ENCODE data around the gene GPR149. TPM values are rescaled to one million over a fixed set of nuclear protein-coding genes. Genes with fewer than 3 reads are reported as not detected.
A peak's percentile ranks its signal among the peaks of the same experiment; 100 is the strongest.

GPR149 gene
- polyA plus RNA-seq, 1 donor from 2014 or later: 10.7 TPM

DNA sequence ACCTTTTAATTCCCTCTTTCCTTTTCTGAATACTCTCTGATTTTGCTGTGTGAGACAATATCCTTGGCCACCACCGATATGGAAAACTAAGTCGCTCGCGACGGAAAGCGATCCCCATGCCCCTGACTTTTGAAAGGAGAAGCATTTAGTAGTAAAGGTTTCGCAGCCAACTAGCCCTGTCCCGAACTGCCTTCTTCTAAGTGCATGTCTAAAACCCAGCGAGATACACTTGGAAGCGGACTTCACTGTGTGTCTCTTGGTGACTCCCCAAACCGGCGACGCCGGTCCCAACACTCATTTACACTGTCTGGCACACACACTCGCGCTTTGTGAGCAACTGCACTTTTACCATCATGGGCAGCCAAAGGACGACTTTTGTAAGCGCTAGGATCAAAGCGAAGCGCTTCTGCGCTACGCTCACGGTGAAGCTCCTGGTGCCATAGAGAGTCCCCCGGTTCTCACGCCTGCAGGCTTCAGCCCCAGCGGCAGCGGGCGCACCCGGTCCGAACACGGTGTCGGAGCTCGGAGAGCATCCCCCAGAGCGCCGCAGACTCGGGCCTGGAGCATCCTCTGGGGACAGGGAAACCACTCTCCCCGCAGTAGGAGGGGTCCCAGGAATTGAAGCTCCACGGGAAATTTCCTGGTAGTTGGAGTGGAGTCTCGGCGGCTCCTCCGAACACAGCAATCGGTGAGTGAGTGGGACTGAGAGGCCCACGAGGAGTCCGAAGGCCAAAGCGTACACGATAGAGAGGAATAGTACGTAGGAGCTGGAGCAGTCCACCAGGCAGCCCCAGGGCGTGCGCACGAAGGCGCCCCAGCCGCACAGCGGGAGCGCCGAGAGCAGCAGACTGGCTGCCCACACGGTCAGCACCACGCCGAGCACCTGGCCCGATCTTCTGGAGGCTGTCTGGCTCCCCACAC, 1.4 kb downstream of the GPR149 start:
- H3K36me3 ChIP-seq (ENCODE audit: insufficient read depth, low read length): no peaks in the 10 kb centered on the region
- H4K20me1 ChIP-seq (ENCODE audit: insufficient read depth): no peaks in the 10 kb centered on the region
- peak overlapping the region; percentile 57 for H2AFZ ChIP-seq (ENCODE audit: low read depth, low read length)
- H3K27me3 ChIP-seq (ENCODE audit: insufficient read depth, low read depth, low read length): peaks cover 17% of the 10 kb centered on the region
- H3F3A ChIP-seq (ENCODE audit: insufficient read depth, low read length, poor library complexity, severe bottlenecking): no peaks in the 10 kb centered on the region
- H3K79me2 ChIP-seq (replicated peaks; ENCODE audit: insufficient read depth, low read length): no peaks in the 10 kb centered on the region
- peak; percentile 22 for TF ChIP-seq MXI1 (conservative IDR thresholded peaks at IDR 0.05; ENCODE audit: poor library complexity, severe bottlenecking)
- TF ChIP-seq EP300 (conservative IDR thresholded peaks at IDR 0.05; ENCODE audit: poor library complexity, severe bottlenecking): no peak
- TF ChIP-seq SMC3 (conservative IDR thresholded peaks at IDR 0.05; ENCODE audit: poor library complexity): peak; percentile 10
- TF ChIP-seq, protein P1, sequence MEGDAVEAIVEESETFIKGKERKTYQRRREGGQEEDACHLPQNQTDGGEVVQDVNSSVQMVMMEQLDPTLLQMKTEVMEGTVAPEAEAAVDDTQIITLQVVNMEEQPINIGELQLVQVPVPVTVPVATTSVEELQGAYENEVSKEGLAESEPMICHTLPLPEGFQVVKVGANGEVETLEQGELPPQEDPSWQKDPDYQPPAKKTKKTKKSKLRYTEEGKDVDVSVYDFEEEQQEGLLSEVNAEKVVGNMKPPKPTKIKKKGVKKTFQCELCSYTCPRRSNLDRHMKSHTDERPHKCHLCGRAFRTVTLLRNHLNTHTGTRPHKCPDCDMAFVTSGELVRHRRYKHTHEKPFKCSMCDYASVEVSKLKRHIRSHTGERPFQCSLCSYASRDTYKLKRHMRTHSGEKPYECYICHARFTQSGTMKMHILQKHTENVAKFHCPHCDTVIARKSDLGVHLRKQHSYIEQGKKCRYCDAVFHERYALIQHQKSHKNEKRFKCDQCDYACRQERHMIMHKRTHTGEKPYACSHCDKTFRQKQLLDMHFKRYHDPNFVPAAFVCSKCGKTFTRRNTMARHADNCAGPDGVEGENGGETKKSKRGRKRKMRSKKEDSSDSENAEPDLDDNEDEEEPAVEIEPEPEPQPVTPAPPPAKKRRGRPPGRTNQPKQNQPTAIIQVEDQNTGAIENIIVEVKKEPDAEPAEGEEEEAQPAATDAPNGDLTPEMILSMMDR (IDR thresholded peaks at IDR 0.05; ENCODE audit: poor library complexity, severe bottlenecking): peak; percentile 52
- H3K9ac ChIP-seq (ENCODE audit: low read length): peak overlapping the region; percentile 61
- H3K4me2 ChIP-seq (ENCODE audit: low read length): peak overlapping the region; percentile 58
- H3K9me2 ChIP-seq (ENCODE audit: insufficient read depth, low read length): no peaks in the 10 kb centered on the region
- no peaks in the 10 kb centered on the region for H3K9me3 ChIP-seq (ENCODE audit: low read length)
- peak overlapping the region; percentile 56 for H3K27ac ChIP-seq (ENCODE audit: low read length)
- peak overlapping the region; percentile 67 for H3K4me3 ChIP-seq (ENCODE audit: low read length)

- Histone ChIP-seq H3K9ac (ENCODE audit: low read length) (peak overlapping the region; percentile 61), H3F3A (ENCODE audit: insufficient read depth, low read length, poor library complexity, severe bottlenecking) (no peaks in the 10 kb centered on the region), H3K4me3 (ENCODE audit: low read length) (peak overlapping the region; percentile 67), H3K36me3 (ENCODE audit: insufficient read depth, low read length) (no peaks in the 10 kb centered on the region), H3K27me3 (ENCODE audit: insufficient read depth, low read depth, low read length) (peaks cover 17% of the 10 kb centered on the region), H3K9me3 (ENCODE audit: low read length) (no peaks in the 10 kb centered on the region), H3K9me2 (ENCODE audit: insufficient read depth, low read length) (no peaks in the 10 kb centered on the region), H3K4me2 (ENCODE audit: low read length) (peak overlapping the region; percentile 58), H2AFZ (ENCODE audit: low read depth, low read length) (peak overlapping the region; percentile 57), H4K20me1 (ENCODE audit: insufficient read depth) (no peaks in the 10 kb centered on the region), H3K27ac (ENCODE audit: low read length) (peak overlapping the region; percentile 56), H3K79me2 (replicated peaks; ENCODE audit: insufficient read depth, low read length) (no peaks in the 10 kb centered on the region)
- TF ChIP-seq SMC3 (conservative IDR thresholded peaks at IDR 0.05; ENCODE audit: poor library complexity) (no peak), POLR2AphosphoS5 (IDR thresholded peaks at IDR 0.05) (peak; percentile 34), MXI1 (conservative IDR thresholded peaks at IDR 0.05; ENCODE audit: poor library complexity, severe bottlenecking) (peak; percentile 14)
These were observed 2.2 kb downstream of the GPR149 start for GRCh38 chr3:154427685-154428285.

DNA sequence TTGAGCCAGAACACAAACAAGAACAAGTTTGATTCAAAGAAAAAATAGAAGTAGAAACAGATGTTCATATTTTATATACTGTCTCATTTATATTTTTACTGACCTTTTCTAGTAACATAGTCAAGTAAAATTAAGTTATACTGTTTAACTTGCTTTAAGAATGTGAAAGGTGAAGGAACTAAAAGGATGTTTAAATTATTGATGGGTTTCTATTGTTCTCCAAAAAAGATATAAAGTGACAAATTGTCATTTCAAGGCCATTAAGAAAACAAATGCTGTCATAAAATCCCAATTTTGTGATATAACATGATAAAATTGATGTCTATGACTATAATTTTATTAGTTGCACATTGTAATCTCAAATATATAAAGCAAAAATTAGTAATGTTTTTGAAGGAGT, 7.3 kb downstream of the GPR149 start:
- H3K27ac ChIP-seq (ENCODE audit: low read length): no peak overlapping the region
- H4K20me1 ChIP-seq (ENCODE audit: insufficient read depth): no peaks in the 10 kb centered on the region
- no peaks in the 10 kb centered on the region for H3F3A ChIP-seq (ENCODE audit: insufficient read depth, low read length, poor library complexity, severe bottlenecking)
- H3K9ac ChIP-seq (ENCODE audit: low read length): no peak overlapping the region
- H3K4me2 ChIP-seq (ENCODE audit: low read length): no peak overlapping the region
- H2AFZ ChIP-seq (ENCODE audit: low read depth, low read length): no peak overlapping the region
- H3K4me3 ChIP-seq (ENCODE audit: low read length): no peak overlapping the region
- no peak for TF ChIP-seq MXI1 (conservative IDR thresholded peaks at IDR 0.05; ENCODE audit: poor library complexity, severe bottlenecking)
- TF ChIP-seq EP300 (conservative IDR thresholded peaks at IDR 0.05; ENCODE audit: poor library complexity, severe bottlenecking): no peak
- TF ChIP-seq SMC3 (conservative IDR thresholded peaks at IDR 0.05; ENCODE audit: poor library complexity): no peak
- no peak for TF ChIP-seq EZH2 (IDR thresholded peaks at IDR 0.05; ENCODE audit: borderline replicate concordance, insufficient read depth, low read length, poor library complexity, severe bottlenecking)
- TF ChIP-seq REST (IDR thresholded peaks at IDR 0.05; ENCODE audit: borderline replicate concordance): no peak
- TF ChIP-seq POLR2AphosphoS5 (IDR thresholded peaks at IDR 0.05): no peak
- TF ChIP-seq, protein P1 (IDR thresholded peaks at IDR 0.05; ENCODE audit: poor library complexity, severe bottlenecking): no peak
- no peak for TF ChIP-seq TAF1 (IDR thresholded peaks at IDR 0.05; ENCODE audit: low read depth)
- no peak for TF ChIP-seq RAD21 (conservative IDR thresholded peaks at IDR 0.05)
- H3K36me3 ChIP-seq (ENCODE audit: insufficient read depth, low read length): no peaks in the 10 kb centered on the region
- no peaks in the 10 kb centered on the region for H3K9me3 ChIP-seq (ENCODE audit: low read length)
- H3K9me2 ChIP-seq (ENCODE audit: insufficient read depth, low read length): no peaks in the 10 kb centered on the region
- no peaks in the 10 kb centered on the region for H3K79me2 ChIP-seq (replicated peaks; ENCODE audit: insufficient read depth, low read length)
- H3K27me3 ChIP-seq (ENCODE audit: insufficient read depth, low read depth, low read length): no peaks in the 10 kb centered on the region

Data from neural cell (in vitro differentiated cells).